Glutamatergic neuron (in vitro differentiated cells): ENCODE measurements around the gene TNPO3. TPM values are rescaled to one million over a fixed set of nuclear protein-coding genes. Genes with fewer than 3 reads are reported as not detected.

Source experiments
- DNase-seq: peaks from one replicate; pipeline ENCODE4 v3.0.0; 2022
- H3K27ac Mint-ChIP-seq: one replicate; pipeline ENCODE4 v1.8.0; 2020; ENCODE audit warnings: mild to moderate bottlenecking, mixed read lengths, inconsistent platforms; ENCODE audit not compliant: unreplicated experiment
- H3K27me3 Mint-ChIP-seq: one replicate; pipeline ENCODE4 v1.8.0; 2020; ENCODE audit warnings: mild to moderate bottlenecking, moderate library complexity, mixed read lengths, inconsistent platforms; ENCODE audit not compliant: unreplicated experiment
- H3K36me3 Mint-ChIP-seq: one replicate; pipeline ENCODE4 v1.8.0; 2020; ENCODE audit warnings: mild to moderate bottlenecking, mixed read lengths, inconsistent platforms; ENCODE audit not compliant: unreplicated experiment
- H3K4me1 Mint-ChIP-seq: one replicate; pipeline ENCODE4 v1.8.0; 2020; ENCODE audit warnings: mild to moderate bottlenecking, low read depth, mixed read lengths, inconsistent platforms; ENCODE audit not compliant: unreplicated experiment
- H3K4me3 Mint-ChIP-seq: one replicate; pipeline ENCODE4 v1.8.0; 2020; ENCODE audit warnings: mild to moderate bottlenecking, mixed read lengths, inconsistent platforms; ENCODE audit not compliant: unreplicated experiment
- H3K9me3 Mint-ChIP-seq: one replicate; pipeline ENCODE4 v1.8.0; 2020; ENCODE audit warnings: mild to moderate bottlenecking, moderate library complexity, mixed read lengths, inconsistent platforms; ENCODE audit not compliant: unreplicated experiment
- CTCF ChIP-seq: fragments of 200-600 bp; sonication (generic); IDR thresholded peaks from one replicate; pipeline ENCODE4 v1.5.0; 2021; ENCODE audit not compliant: partially characterized antibody, unreplicated experiment
- total RNA-seq: library from RNA; stranded (reverse); fragmentation: NEBNext Ultra II Directional; extraction: Animal tissue kit (Norgen Biotek cat#: 25700); gene quantifications from one replicate; pipeline ENCODE4 v1.2.1, GENCODE V29; 2021; ENCODE audit not compliant: unreplicated experiment

TNPO3 gene
- total RNA-seq, 1 donor from 2014 or later = 53.8 TPM

GRCh38 chr7:128955981-128956380 lies 98.9 kb downstream of the TNPO3 start:
- TF ChIP-seq CTCF = no peak
- Mint-ChIP-seq H3K27me3 (no peaks in the 10 kb centered on the region), H3K9me3 (peaks cover 2% of the 10 kb centered on the region), H3K4me3 (no peak overlapping the region), H3K4me1 (no peaks in the 10 kb centered on the region), H3K36me3 (peaks cover 5% of the 10 kb centered on the region), H3K27ac (no peak overlapping the region)
- DNase-seq = no peak

- no peaks in the 10 kb centered on the region for H3K4me1 Mint-ChIP-seq
- H3K27ac Mint-ChIP-seq = no peak overlapping the region
- no peak overlapping the region for H3K4me3 Mint-ChIP-seq
- no peaks in the 10 kb centered on the region for H3K27me3 Mint-ChIP-seq
- H3K9me3 Mint-ChIP-seq = peaks cover 2% of the 10 kb centered on the region
- TF ChIP-seq CTCF = no peak
- no peak for DNase-seq
- H3K36me3 Mint-ChIP-seq = peaks cover 5% of the 10 kb centered on the region
Observed at GRCh38 chr7:128954830-128955802, 99.8 kb downstream of the TNPO3 start.

- Mint-ChIP-seq H3K4me3 (no peak overlapping the region), H3K9me3 (peaks cover 5% of the 10 kb centered on the region), H3K36me3 (peaks cover 5% of the 10 kb centered on the region), H3K4me1 (no peaks in the 10 kb centered on the region), H3K27ac (no peak overlapping the region), H3K27me3 (no peaks in the 10 kb centered on the region)
- no peak for DNase-seq
- TF ChIP-seq CTCF = no peak
Observed at GRCh38 chr7:128954150-128954549, 100.8 kb downstream of the TNPO3 start.

GRCh38 chr7:128951296-128951695 lies 103.6 kb downstream of the TNPO3 start:
- H3K4me3 Mint-ChIP-seq = no peak overlapping the region
- no peak for TF ChIP-seq CTCF

More at GRCh38 chr7:128951296-128951695, 103.6 kb downstream of the TNPO3 start:
- no peaks in the 10 kb centered on the region for H3K4me1 Mint-ChIP-seq
- DNase-seq = no peak
- H3K27ac Mint-ChIP-seq = no peak overlapping the region
- H3K9me3 Mint-ChIP-seq = peaks cover 5% of the 10 kb centered on the region
- no peaks in the 10 kb centered on the region for H3K27me3 Mint-ChIP-seq
- H3K36me3 Mint-ChIP-seq = no peaks in the 10 kb centered on the region
